OCI-LY7 (cell line): ENCODE data around the gene MUC20. TPM values are rescaled to one million over a fixed set of nuclear protein-coding genes. Genes with fewer than 3 reads are reported as not detected.

Experiments
- BruUV-seq: library from RNA; stranded (reverse); fragments of 400-500 nt; replicated peaks from 2 replicates; lab custom pipeline; 2021; lab: Mats Ljungman, UMichigan
- CTCF ChIA-PET: fragments of 300-600 bp; sonication (Branson Sonifier 250); formaldehyde crosslinking; loops from one replicate; lab custom pipeline; 2022; ENCODE audit warnings: antibody characterized with exemption; ENCODE audit not compliant: unreplicated experiment; lab: Charles Lee
- POLR2A ChIA-PET: fragments of 300-600 bp; sonication (Branson Sonifier 250); formaldehyde crosslinking; loops from one replicate; lab custom pipeline; 2022; ENCODE audit warnings: antibody characterized with exemption; lab: Charles Lee
- DNase-seq: peaks from one replicate; pipeline ENCODE4 v3.0.0-alpha.2; 2015; ENCODE audit warnings: low spot score
- H2AFZ ChIP-seq: fragments of 200-600 bp; sonication (generic), shearing (Covaris generic); 2 replicates; pipeline ENCODE4 v1.6.1; 2014; ENCODE audit warnings: mild to moderate bottlenecking, antibody characterized with exemption, low read length, moderate library complexity
- H3K27ac ChIP-seq: fragments of 200-600 bp; sonication (generic); 2 replicates; pipeline ENCODE4 v1.5.1; 2014; ENCODE audit warnings: mixed run types, low read depth, mild to moderate bottlenecking, moderate library complexity, low read length, inconsistent platforms; ENCODE audit not compliant: poor library complexity, severe bottlenecking
- H3K36me3 ChIP-seq: fragments of 200-600 bp; sonication (generic); 2 replicates; pipeline ENCODE4 v1.6.1; 2014; ENCODE audit warnings: mild to moderate bottlenecking, antibody characterized with exemption, low read length, moderate library complexity, mixed read lengths; ENCODE audit not compliant: insufficient read depth
- H3K4me1 ChIP-seq: fragments of 200-600 bp; sonication (generic); 2 replicates; pipeline ENCODE4 v1.5.1; 2014; ENCODE audit warnings: mild to moderate bottlenecking, low read length; ENCODE audit not compliant: insufficient read depth, poor library complexity, severe bottlenecking
- H3K4me2 ChIP-seq: fragments of 200-600 bp; sonication (generic); 2 replicates; pipeline ENCODE4 v1.6.1; 2014; ENCODE audit warnings: mild to moderate bottlenecking, low read length
- H3K4me3 ChIP-seq: fragments of 200-600 bp; sonication (generic); 2 replicates; pipeline ENCODE4 v1.5.1; 2014; ENCODE audit warnings: mild to moderate bottlenecking, low read depth, low read length; ENCODE audit not compliant: poor library complexity, severe bottlenecking
- H3K79me2 ChIP-seq: fragments of 200-600 bp; sonication (generic); 2 replicates; pipeline ENCODE4 v1.6.1; 2016; ENCODE audit warnings: low read depth, mild to moderate bottlenecking, low read length, moderate library complexity, mixed read lengths; ENCODE audit not compliant: insufficient read depth
- H3K9me2 ChIP-seq: fragments of 200-600 bp; sonication (generic); 2 replicates; pipeline ENCODE4 v1.6.1; 2016; ENCODE audit warnings: mild to moderate bottlenecking, low read length, mixed read lengths; ENCODE audit not compliant: insufficient read depth
- H3K9me3 ChIP-seq: fragments of 200-600 bp; sonication (generic); 2 replicates; pipeline ENCODE4 v1.6.1; 2014; ENCODE audit warnings: mild to moderate bottlenecking, mixed run types, low read length, mixed read lengths
- H4K20me1 ChIP-seq: fragments of 200-600 bp; sonication (generic); 2 replicates; pipeline ENCODE4 v1.6.1; 2014; ENCODE audit warnings: mild to moderate bottlenecking, antibody characterized with exemption, low read length, moderate library complexity, mixed read lengths; ENCODE audit not compliant: insufficient read depth
- CTCF ChIP-seq: fragments of 200-600 bp; sonication (generic); conservative IDR thresholded peaks from 2 replicates; pipeline ENCODE4 v1.5.1; 2014; ENCODE audit warnings: mild to moderate bottlenecking, antibody characterized with exemption, low read length, moderate library complexity, mixed read lengths
- EZH2phosphoT487 ChIP-seq: fragments of 200-600 bp; sonication (generic); IDR thresholded peaks from 2 replicates; pipeline ENCODE4 v1.6.1; 2018; ENCODE audit warnings: low read depth, borderline replicate concordance, mild to moderate bottlenecking, mixed run types, antibody characterized with exemption, low read length, moderate library complexity, mixed read lengths
- intact Hi-C: fragments of 100-400 bp; cut with micrococcal nuclease; formaldehyde crosslinking; loops from one replicate; pipeline ENCODE4 v1.10.0; 2022; ENCODE audit not compliant: unreplicated experiment
- total RNA-seq, 2 experiments: library from RNA; depleted of rRNA in 1 of 2; stranded (reverse); fragments of >200 nt in 1 of 2; shearing (Covaris generic) in 1 of 2; gene quantifications; 2 replicates each; pipeline ENCODE4 v1.2.3, GENCODE V29; 2014 to 2022

Gene MUC20
- total RNA-seq, 2 experiments from 2014 or later: 0.40 to 1.1 TPM

- intact Hi-C loops: loop anchor here (5.0 kb wide), 1 partner anchor 86 kb away; no protein-coding TSS in a partner anchor
- POLR2A ChIA-PET: no interaction called here
- DNase-seq: no peak
- H3K4me2 ChIP-seq: no peak overlapping the region
- H3K4me1 ChIP-seq: no peaks in the 10 kb centered on the region
- H3K36me3 ChIP-seq: no peaks in the 10 kb centered on the region
- H3K27ac ChIP-seq: no peak overlapping the region
- H4K20me1 ChIP-seq: no peaks in the 10 kb centered on the region
- no peak overlapping the region for H2AFZ ChIP-seq
- H3K4me3 ChIP-seq: no peak overlapping the region
- no peak for TF ChIP-seq CTCF
- TF ChIP-seq EZH2phosphoT487: no peak
- BruUV-seq: no TSS peak
- H3K9me3 ChIP-seq: no peaks in the 10 kb centered on the region
- H3K9me2 ChIP-seq: no peaks in the 10 kb centered on the region
- H3K79me2 ChIP-seq: no peaks in the 10 kb centered on the region
- CTCF ChIA-PET: no interaction called here
Observed at GRCh38 chr3:195766671-195767070, 45.9 kb downstream of the MUC20 start.

- BruUV-seq: no TSS peak
- DNase-seq: no peak
- intact Hi-C loops: loop anchor here (5.0 kb wide), 1 partner anchor 85 kb away; no protein-coding TSS in a partner anchor
Observed at GRCh38 chr3:195767792-195768191, 47.0 kb downstream of the MUC20 start.

More at GRCh38 chr3:195767792-195768191, 47.0 kb downstream of the MUC20 start:
- Histone ChIP-seq H3K79me2 (no peaks in the 10 kb centered on the region), H3K9me3 (no peaks in the 10 kb centered on the region), H3K27ac (no peak overlapping the region), H3K4me3 (no peak overlapping the region), H3K4me2 (no peak overlapping the region), H2AFZ (no peak overlapping the region), H3K4me1 (no peaks in the 10 kb centered on the region), H4K20me1 (no peaks in the 10 kb centered on the region), H3K9me2 (no peaks in the 10 kb centered on the region), H3K36me3 (no peaks in the 10 kb centered on the region)
- ChIA-PET POLR2A (no interaction called here), CTCF (no interaction called here)
- no peak for TF ChIP-seq EZH2phosphoT487
- no peak for TF ChIP-seq CTCF
